ENCODE data around the gene KMT2C. TPM values are rescaled to one million over a fixed set of nuclear protein-coding genes. Genes with fewer than 3 reads are reported as not detected.
"Not testable (repeated sequence)": the region's sequence is repeated elsewhere in the genome, so short reads cannot be mapped to it uniquely, and the experiment has no call there.

Gene KMT2C
- total RNA-seq, 4 donors from 2014 or later: 77.4 to 174 (median 114) TPM

- TF ChIP-seq POLR2A (IDR thresholded peaks at IDR 0.05): no peak
- no peak for TF ChIP-seq CTCF (IDR thresholded peaks at IDR 0.05)
- Histone ChIP-seq H3K27ac (peak overlapping the region; percentile 40 to 59 (median 55)), H3K9me3 (no peaks in the 10 kb centered on the region), H3K27me3 (no peaks in the 10 kb centered on the region), H3K36me3 (peaks cover 0 to 5% of the 10 kb centered on the region in 2 donors), H3K4me3 (replicated peaks in 1 of 3) (no peak overlapping the region), H3K4me1 (peaks cover 26 to 29% of the 10 kb centered on the region in 2 donors)
- intact Hi-C loops (cut with DNase I): no loop called here
- DNase-seq: no peak
Measured at GRCh38 chr7:152313217-152313616, 122.6 kb downstream of the KMT2C start.

- Histone ChIP-seq H3K9me3 (no peaks in the 10 kb centered on the region), H3K36me3 (peaks cover 0 to 5% of the 10 kb centered on the region in 2 donors), H3K27ac (peak overlapping the region in 1 of 3 donors; percentile 40), H3K4me3 (replicated peaks in 1 of 3) (no peak overlapping the region), H3K27me3 (no peaks in the 10 kb centered on the region), H3K4me1 (peaks cover 26 to 29% of the 10 kb centered on the region in 2 donors)
- no peak for TF ChIP-seq CTCF (IDR thresholded peaks at IDR 0.05)
- peak in 1 of 2 donors; percentile 10 for DNase-seq
- WGBS, 2 donors: 26 to 45% methylated on average over 2 of the region's 2 CpGs
- intact Hi-C loops (cut with DNase I): no loop called here
Measured at GRCh38 chr7:152312316-152312715, 123.5 kb downstream of the KMT2C start.

- DNase-seq: no peak
- H3K4me3 ChIP-seq (replicated peaks in 1 of 3): no peak overlapping the region
- no peak overlapping the region for H3K27ac ChIP-seq
- intact Hi-C loops (cut with DNase I): no loop called here
- peaks cover 13 to 14% of the 10 kb centered on the region in 2 donors for H3K4me1 ChIP-seq
- TF ChIP-seq POLR2A (IDR thresholded peaks at IDR 0.05): no peak
- no peak for TF ChIP-seq CTCF (IDR thresholded peaks at IDR 0.05)
- H3K36me3 ChIP-seq: peaks cover 3 to 9% of the 10 kb centered on the region in 2 donors
- H3K27me3 ChIP-seq: no peaks in the 10 kb centered on the region
- no peaks in the 10 kb centered on the region for H3K9me3 ChIP-seq
Measured at GRCh38 chr7:152307902-152308301, 127.9 kb downstream of the KMT2C start.

- H3K27me3 ChIP-seq; H3K4me1 ChIP-seq; H3K36me3 ChIP-seq; DNase-seq; H3K9me3 ChIP-seq; H3K27ac ChIP-seq; H3K4me3 ChIP-seq (replicated peaks in 1 of 3); intact Hi-C loops (cut with DNase I): not testable (repeated sequence)
- WGBS, 2 donors: 98% methylated on average over 2 of the region's 2 CpGs
Measured at GRCh38 chr7:152299542-152300143, 136.2 kb downstream of the KMT2C start.

GRCh38 chr7:152292897-152293296, 142.9 kb downstream of the KMT2C start:
- Histone ChIP-seq H3K27ac (no peak overlapping the region), H3K4me3 (replicated peaks in 1 of 3) (no peak overlapping the region), H3K4me1 (no peaks in the 10 kb centered on the region), H3K36me3 (no peaks in the 10 kb centered on the region), H3K9me3 (no peaks in the 10 kb centered on the region), H3K27me3 (no peaks in the 10 kb centered on the region)
- intact Hi-C loops (cut with DNase I): no loop called here
- DNase-seq: no peak
- TF ChIP-seq POLR2A (IDR thresholded peaks at IDR 0.05): no peak
- TF ChIP-seq CTCF (IDR thresholded peaks at IDR 0.05): no peak
- 87 to 90% methylated on average over 2 of the region's 2 CpGs for WGBS, 2 donors

- intact Hi-C loops (cut with DNase I); H3K27me3 ChIP-seq; DNase-seq; H3K4me1 ChIP-seq; H3K4me3 ChIP-seq (replicated peaks in 1 of 3); H3K27ac ChIP-seq; H3K36me3 ChIP-seq; H3K9me3 ChIP-seq: not testable (repeated sequence)
- WGBS, 2 donors: 90 to 97% methylated on average over 3 of the region's 3 CpGs
Measured at GRCh38 chr7:152286972-152287371, 148.8 kb downstream of the KMT2C start.

GRCh38 chr7:152286219-152286618, 149.6 kb downstream of the KMT2C start:
- H3K27ac ChIP-seq; H3K4me1 ChIP-seq; H3K27me3 ChIP-seq; intact Hi-C loops (cut with DNase I); H3K36me3 ChIP-seq; H3K9me3 ChIP-seq; H3K4me3 ChIP-seq (replicated peaks in 1 of 3); DNase-seq: not testable (repeated sequence)

GRCh38 chr7:152284998-152285397, 150.8 kb downstream of the KMT2C start:
- WGBS, 2 donors: 73 to 75% methylated on average over 3 of the region's 3 CpGs

GRCh38 chr7:152277687-152278086, 158.1 kb downstream of the KMT2C start:
- intact Hi-C loops (cut with DNase I); H3K9me3 ChIP-seq; H3K27me3 ChIP-seq; H3K4me3 ChIP-seq (replicated peaks in 1 of 3); H3K4me1 ChIP-seq; DNase-seq; H3K27ac ChIP-seq; H3K36me3 ChIP-seq: not testable (repeated sequence)
- WGBS, 2 donors: 99% methylated on average over 2 of the region's 2 CpGs

More at GRCh38 chr7:152284998-152285397, 150.8 kb downstream of the KMT2C start:
- H3K27me3 ChIP-seq; H3K4me3 ChIP-seq (replicated peaks in 1 of 3); H3K36me3 ChIP-seq; H3K9me3 ChIP-seq; intact Hi-C loops (cut with DNase I); H3K4me1 ChIP-seq; DNase-seq; H3K27ac ChIP-seq: not testable (repeated sequence)

Measured in thyroid gland (tissue), 4 donors.